GM12878 (cell line): ENCODE measurements around the gene SCARB1. TPM values are rescaled to one million over a fixed set of nuclear protein-coding genes. Genes with fewer than 3 reads are reported as not detected.
A peak's percentile ranks its signal among the peaks of the same experiment; 100 is the strongest.

Source experiments
- ATAC-seq: fragments of 200-7000 bp; cut with Tn5 transposase; 3 replicates; pipeline ENCODE4 v1.9.1; 2020; ENCODE audit warnings: mild to moderate bottlenecking, moderate library complexity
- Bru-seq: library from RNA; stranded (reverse); fragments of 400-500 nt; gene quantifications from one replicate; lab custom pipeline; 2021; lab: Mats Ljungman, UMichigan
- BruChase-seq, 2 experiments: library from RNA; stranded (reverse); fragments of 400-500 nt; gene quantifications; one replicate each; lab custom pipeline; 2021; lab: Mats Ljungman, UMichigan
- BruUV-seq: library from RNA; stranded (reverse); fragments of 400-500 nt; replicated peaks from 2 replicates; lab custom pipeline; 2021; lab: Mats Ljungman, UMichigan
- CTCF ChIA-PET: fragments of 300-600 bp; sonication (Branson Sonifier 250); formaldehyde crosslinking; extraction: SDS; loops from one replicate; lab custom pipeline; 2021; ENCODE audit warnings: inconsistent platforms; lab: Yijun Ruan, JAX
- POLR2A ChIA-PET: fragments of 350-600 bp; formaldehyde crosslinking; extraction: SDS; loops from one replicate; lab custom pipeline; 2021; ENCODE audit warnings: inconsistent platforms; lab: Charles Lee
- RAD21 ChIA-PET: fragments of 300-600 bp; sonication (Branson Sonifier 250); formaldehyde crosslinking; loops from one replicate; lab custom pipeline; 2023; ENCODE audit warnings: antibody characterized with exemption; ENCODE audit not compliant: unreplicated experiment; lab: Charles Lee
- SMC1A ChIA-PET: fragments of 300-600 bp; sonication (Branson Sonifier 250); formaldehyde crosslinking; loops from one replicate; lab custom pipeline; 2023; ENCODE audit not compliant: unreplicated experiment, uncharacterized antibody; lab: Charles Lee
- DNase-seq: peaks from one replicate; pipeline ENCODE4 v3.0.0-alpha.2; 2011; ENCODE audit warnings: low read depth, low spot score
- FAIRE-seq: peaks from 3 replicates; lab custom pipeline; 2011; peaks lifted over from hg19 to GRCh38; lab: Jason Lieb, UNC
- H2AFZ ChIP-seq: 2 replicates; pipeline ENCODE4 v1.6.0; 2011; ENCODE audit warnings: low read depth, low read length, control low read depth; ENCODE audit not compliant: control insufficient read depth
- H3K27ac ChIP-seq: 2 replicates; pipeline ENCODE4 v1.5.1; 2011; ENCODE audit warnings: control low read depth; ENCODE audit not compliant: control insufficient read depth, insufficient read depth
- H3K27me3 ChIP-seq, 2 experiments: replicated peaks in 1 of 2; 2 replicates each; pipeline versions ENCODE4 v1.6.0 to v1.6.1; 2011; ENCODE audit warnings: low read length in 1 of 2; ENCODE audit not compliant: control insufficient read depth in 2 of 2, insufficient read depth in 2 of 2
- H3K36me3 ChIP-seq, 2 experiments: 2 replicates each; pipeline ENCODE4 v1.5.1; 2011; ENCODE audit warnings: low read length in 1 of 2; ENCODE audit not compliant: control insufficient read depth in 2 of 2, insufficient read depth in 2 of 2
- H3K4me1 ChIP-seq: 2 replicates; pipeline ENCODE4 v1.6.1; 2011; ENCODE audit warnings: mild to moderate bottlenecking, low read length, moderate library complexity, mixed read lengths; ENCODE audit not compliant: control insufficient read depth, insufficient read depth
- H3K4me2 ChIP-seq: 2 replicates; pipeline ENCODE4 v1.6.0; 2011; ENCODE audit warnings: control low read depth; ENCODE audit not compliant: control insufficient read depth, insufficient read depth
- H3K4me3 ChIP-seq: fragments of 200-600 bp; sonication (generic); 2 replicates; pipeline ENCODE4 v1.5.1; 2016
- H3K79me2 ChIP-seq: 2 replicates; pipeline ENCODE4 v1.6.0; 2011; ENCODE audit warnings: low read length; ENCODE audit not compliant: control insufficient read depth, insufficient read depth
- H3K9ac ChIP-seq: 2 replicates; pipeline ENCODE4 v1.8.0; 2011; ENCODE audit warnings: low read length, control low read depth, mixed read lengths; ENCODE audit not compliant: control insufficient read depth, insufficient read depth
- H3K9me3 ChIP-seq: replicated peaks from 3 replicates; pipeline ENCODE4 v1.5.1; 2011; ENCODE audit warnings: mild to moderate bottlenecking, low read length; ENCODE audit not compliant: control insufficient read depth, insufficient read depth
- H4K20me1 ChIP-seq: 2 replicates; pipeline ENCODE4 v1.6.0; 2011; ENCODE audit not compliant: control insufficient read depth, insufficient read depth
- MYB ChIP-seq: fragments of 150-350 bp; IDR thresholded peaks from 2 replicates; pipeline ENCODE4 v1.6.1; 2014; ENCODE audit warnings: mild to moderate bottlenecking, low read depth, low read length, borderline replicate concordance
- RB1 ChIP-seq: fragments of 450-650 bp; formaldehyde crosslinking; IDR thresholded peaks from 2 replicates; pipeline ENCODE4 v1.6.1; 2017; ENCODE audit warnings: mild to moderate bottlenecking, borderline replicate concordance
- SUZ12 ChIP-seq: fragments of 200-600 bp; sonication (generic); IDR thresholded peaks from one replicate; pipeline ENCODE4 v1.6.1; 2018; ENCODE audit warnings: antibody characterized with exemption, mild to moderate bottlenecking; ENCODE audit not compliant: unreplicated experiment
- ZNF384 ChIP-seq: IDR thresholded peaks from 2 replicates; pipeline ENCODE4 v1.6.1; 2012; ENCODE audit warnings: low read depth, mild to moderate bottlenecking, low read length, improper control_type of control experiment, borderline replicate concordance
- WGBS: methylation state at CpG from one replicate; pipeline ENCODE4 v1.1.6; 2016; ENCODE audit warnings: low lambda C conversion rate; ENCODE audit not compliant: insufficient replicate concordance, insufficient coverage; ENCODE audit errors: missing lambda C conversion rate; 5-methylcytosine and 5-hydroxymethylcytosine counted together
- in situ Hi-C: fragments of 300-500 bp; cut with MboI; formaldehyde crosslinking; loops from 9 replicates; pipeline ENCODE4 v1.14.3; 2018; ENCODE audit warnings: mixed read lengths
- intact Hi-C: fragments of 100-400 bp; cut with micrococcal nuclease; formaldehyde crosslinking; loops from one replicate; pipeline ENCODE4 v1.14.2; 2022; ENCODE audit not compliant: unreplicated experiment
- long read RNA-seq, 2 experiments: library from polyadenylated mRNA; unstranded; transcript quantifications; one replicate each; pipeline ENCODE4 v2.0.0, GENCODE V29; 2019 to 2020
- polyA minus RNA-seq, 3 experiments: library from RNA; depleted of rRNA, polyadenylated mRNA; stranded (reverse); fragments of >200 nt; gene quantifications; 2 replicates each; pipeline ENCODE4 v1.2.3, GENCODE V29; 2011
- polyA plus RNA-seq, 11 experiments: library from polyadenylated mRNA; depleted of rRNA in 4 of 11; unstranded in 6 of 11; stranded (reverse) in 5 of 11; fragments of >200 nt; fragmentation: Nextera tagmentation in 4 of 11; fragmentation: Illumina TruSeq in 1 of 11; extraction: Ambion mirVana in 4 of 11; extraction: Trizol in 1 of 11; gene quantifications; 1 replicate in 1 of 11; 2 replicates in 10 of 11; pipeline versions ENCODE4 v1.2.1 to v1.2.3, GENCODE V29; 2011 to 2016; ENCODE audit warnings: inconsistent platforms in 2 of 11, missing spikeins in 2 of 11, low read depth in 1 of 11
- total RNA-seq, 4 experiments: library from RNA; depleted of rRNA in 3 of 4; stranded (reverse); fragments of >200 nt in 3 of 4; fragmentation: Illumina TruSeq in 1 of 4; extraction: Trizol in 1 of 4; gene quantifications; 2 replicates each; pipeline versions ENCODE4 v1.2.1 to v1.2.3, GENCODE V29; 2013 to 2021
- TF ChIP-seq, protein P1 (sequence below): IDR thresholded peaks from 2 replicates; pipeline ENCODE4 v1.6.1; 2012; ENCODE audit warnings: improper control_type of control experiment, low read depth, low read length; ENCODE audit not compliant: insufficient replicate concordance
- TF ChIP-seq, protein P2 (sequence below): IDR thresholded peaks from 2 replicates; pipeline ENCODE4 v1.6.1; 2012; ENCODE audit warnings: low read length, inconsistent platforms

Gene SCARB1, protein sequence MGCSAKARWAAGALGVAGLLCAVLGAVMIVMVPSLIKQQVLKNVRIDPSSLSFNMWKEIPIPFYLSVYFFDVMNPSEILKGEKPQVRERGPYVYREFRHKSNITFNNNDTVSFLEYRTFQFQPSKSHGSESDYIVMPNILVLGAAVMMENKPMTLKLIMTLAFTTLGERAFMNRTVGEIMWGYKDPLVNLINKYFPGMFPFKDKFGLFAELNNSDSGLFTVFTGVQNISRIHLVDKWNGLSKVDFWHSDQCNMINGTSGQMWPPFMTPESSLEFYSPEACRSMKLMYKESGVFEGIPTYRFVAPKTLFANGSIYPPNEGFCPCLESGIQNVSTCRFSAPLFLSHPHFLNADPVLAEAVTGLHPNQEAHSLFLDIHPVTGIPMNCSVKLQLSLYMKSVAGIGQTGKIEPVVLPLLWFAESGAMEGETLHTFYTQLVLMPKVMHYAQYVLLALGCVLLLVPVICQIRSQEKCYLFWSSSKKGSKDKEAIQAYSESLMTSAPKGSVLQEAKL
- total RNA-seq (2013; cell fraction: nucleolus; rRNA removed) = 359 and 403 TPM in 2 replicates
- total RNA-seq (2014; rRNA removed) = 46.5 and 51.4 TPM in 2 replicates
- total RNA-seq (2014; rRNA removed; fragmentation: Illumina TruSeq; extraction: Trizol) = 27.9 and 29.9 TPM in 2 replicates
- total RNA-seq (2021) = 102 and 104 TPM in 2 replicates
- polyA plus RNA-seq (2011; ENCODE audit: low read depth) = 27.3 TPM
- 50.6 and 89.3 TPM in 2 replicates for polyA plus RNA-seq (2011; rRNA removed)
- polyA plus RNA-seq (2011; cell fraction: cytosol; rRNA removed) = 131 and 137 TPM in 2 replicates
- polyA plus RNA-seq (2011; cell fraction: nucleus; rRNA removed) = 542 and 556 TPM in 2 replicates
- 61.4 and 89.0 TPM in 2 replicates for polyA plus RNA-seq (2012)
- 66.0 and 78.8 TPM in 2 replicates for polyA plus RNA-seq (2014; fragmentation: Illumina TruSeq; extraction: Trizol)
- 1 to 10 TPM in 1 of 2 experiments, under 1 TPM in 1; 0.34 to 3.3 TPM for polyA plus RNA-seq (2014; fragmentation: Nextera tagmentation; extraction: Ambion mirVana)
- polyA plus RNA-seq (2014; rRNA removed) = 81.4 and 89.5 TPM in 2 replicates
- 10 to 100 TPM; 62.8 to 63.3 TPM for polyA plus RNA-seq (2016; fragmentation: Nextera tagmentation; extraction: Ambion mirVana)
- 89.0 and 116 TPM in 2 replicates for polyA minus RNA-seq (2011; rRNA and poly(A)+ RNA removed)
- polyA minus RNA-seq (2011; cell fraction: cytosol; rRNA and poly(A)+ RNA removed) = 31.7 and 37.7 TPM in 2 replicates
- polyA minus RNA-seq (2011; cell fraction: nucleus; rRNA and poly(A)+ RNA removed) = 70.1 and 83.4 TPM in 2 replicates
- Bru-seq, nascent RNA = percentile 82 among the genes with signal in this experiment
- BruChase-seq, experiment 1, labeled RNA remaining after a 6-hour chase = percentile 94 among the genes with signal in this experiment
- percentile 86 among the genes with signal in this experiment for BruChase-seq, experiment 2, labeled RNA remaining after a 2-hour chase
- long read RNA-seq, experiment 1, transcript SCARB1-201 (13 exons, 2,611 nt) = major isoform, 31 of 55 reads
- long read RNA-seq, experiment 1, transcript SCARB1-202 (12 exons, 3,329 nt) = minor isoform, 7 of 55 reads
- long read RNA-seq, experiment 1, partial matches to known transcripts = 3 of 55 reads
- long read RNA-seq, experiment 1, other reads (novel, unspliced or antisense) = 11 of 55 reads
- long read RNA-seq, experiment 2, partial matches to known transcripts = 1 of 3 reads
- long read RNA-seq, experiment 2, other reads (novel, unspliced or antisense) = 2 of 3 reads

DNA sequence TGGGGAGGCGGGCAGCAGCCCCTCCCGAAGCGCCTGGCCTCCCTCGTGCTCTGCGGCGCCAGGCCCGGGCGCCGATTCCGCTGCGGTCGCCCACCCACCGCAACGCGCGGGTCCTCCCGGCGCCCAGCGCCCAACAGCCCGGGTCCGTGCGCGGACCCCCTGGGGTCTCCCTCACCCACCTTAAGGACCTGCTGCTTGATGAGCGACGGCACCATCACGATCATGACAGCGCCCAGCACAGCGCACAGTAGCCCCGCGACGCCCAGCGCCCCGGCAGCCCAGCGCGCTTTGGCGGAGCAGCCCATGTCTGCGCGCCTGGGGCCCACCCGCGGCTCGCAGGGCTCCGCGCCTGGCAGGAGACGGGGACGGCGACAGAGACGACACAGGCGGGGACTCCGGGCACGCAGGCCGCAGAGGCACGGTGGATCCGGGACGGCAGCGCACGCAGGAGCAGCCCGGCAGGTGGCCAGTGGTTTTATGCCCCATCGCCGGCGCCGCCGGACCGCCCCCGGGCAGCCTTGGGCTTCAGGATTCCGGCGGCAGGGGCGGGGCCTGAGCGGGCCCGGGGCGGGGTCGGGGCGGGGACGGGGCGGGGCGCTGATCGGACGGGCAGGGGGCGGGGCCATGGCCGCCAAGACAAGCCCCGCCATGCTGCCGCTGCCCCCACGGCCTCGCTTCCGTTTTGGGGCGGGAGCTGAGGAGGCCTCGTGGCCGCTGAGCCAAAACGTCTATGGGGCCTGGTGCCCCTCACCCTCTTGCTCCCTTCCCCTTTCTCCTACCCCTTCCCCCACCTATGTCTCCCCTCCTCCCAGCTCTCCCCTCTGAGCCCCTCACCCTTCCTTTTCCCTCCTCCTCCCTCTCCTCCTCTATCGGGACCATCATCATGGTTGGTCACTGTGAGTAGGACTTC lies at the start of gene SCARB1:
TSS of gene SCARB1 (minus strand) at position 449 of the 910 bp plus-strand sequence. CDS start at position 305, 144 bp downstream.
- peak within 1 kb of the TSS; percentile 80 for H3K27ac ChIP-seq
- DNase-seq = peak; percentile 26
- RAD21 ChIA-PET = interaction anchor here (1.4 to 2.2 kb wide), 6 partner anchors 14 to 89 kb away, joined by 3 to 20 read pairs (median 6); no protein-coding TSS in a partner anchor
- BruUV-seq = no TSS peak
- peak within 1 kb of the TSS; percentile 92 for H3K4me2 ChIP-seq
- H3K79me2 ChIP-seq = peaks cover 46% of the 10 kb centered on the region
- POLR2A ChIA-PET = interaction anchor here (0.6 to 3.1 kb wide), 5 partner anchors 37 to 1201 kb away, joined by 3 to 20 read pairs (median 8); partner anchors contain the start of gene UBC
- in situ Hi-C loops = no loop called here
- peak within 1 kb of the TSS; percentile 78 for H3K9ac ChIP-seq
- SMC1A ChIA-PET = interaction anchor here (0.6 to 4.2 kb wide), 10 partner anchors 10 to 76 kb away, joined by 3 to 21 read pairs (median 6); no protein-coding TSS in a partner anchor
- intact Hi-C loops = loop anchor here (2.0 kb wide), 2 partner anchors 35 to 43 kb away; no protein-coding TSS in a partner anchor
- H3K4me3 ChIP-seq = peak within 1 kb of the TSS; percentile 97
- no peaks in the 10 kb centered on the region for H3K9me3 ChIP-seq
- under 1% methylated on average over 74 of the region's 89 CpGs for WGBS
- H3K36me3 ChIP-seq = no peaks in the 10 kb centered on the region; a peak in 1 of 4 replicates
- CTCF ChIA-PET = interaction anchor here (0.9 to 5.5 kb wide), 2 partner anchors 14 to 43 kb away, joined by 3 to 48 read pairs; no protein-coding TSS in a partner anchor
- peak within 1 kb of the TSS; percentile 66 for H2AFZ ChIP-seq
- no peaks in the 10 kb centered on the region for H3K27me3 ChIP-seq
- H3K4me1 ChIP-seq = peaks cover 11% of the 10 kb centered on the region
- FAIRE-seq = no peak
- peak; percentile 84 for ATAC-seq
- H4K20me1 ChIP-seq = no peaks in the 10 kb centered on the region
- TF ChIP-seq, protein P1, sequence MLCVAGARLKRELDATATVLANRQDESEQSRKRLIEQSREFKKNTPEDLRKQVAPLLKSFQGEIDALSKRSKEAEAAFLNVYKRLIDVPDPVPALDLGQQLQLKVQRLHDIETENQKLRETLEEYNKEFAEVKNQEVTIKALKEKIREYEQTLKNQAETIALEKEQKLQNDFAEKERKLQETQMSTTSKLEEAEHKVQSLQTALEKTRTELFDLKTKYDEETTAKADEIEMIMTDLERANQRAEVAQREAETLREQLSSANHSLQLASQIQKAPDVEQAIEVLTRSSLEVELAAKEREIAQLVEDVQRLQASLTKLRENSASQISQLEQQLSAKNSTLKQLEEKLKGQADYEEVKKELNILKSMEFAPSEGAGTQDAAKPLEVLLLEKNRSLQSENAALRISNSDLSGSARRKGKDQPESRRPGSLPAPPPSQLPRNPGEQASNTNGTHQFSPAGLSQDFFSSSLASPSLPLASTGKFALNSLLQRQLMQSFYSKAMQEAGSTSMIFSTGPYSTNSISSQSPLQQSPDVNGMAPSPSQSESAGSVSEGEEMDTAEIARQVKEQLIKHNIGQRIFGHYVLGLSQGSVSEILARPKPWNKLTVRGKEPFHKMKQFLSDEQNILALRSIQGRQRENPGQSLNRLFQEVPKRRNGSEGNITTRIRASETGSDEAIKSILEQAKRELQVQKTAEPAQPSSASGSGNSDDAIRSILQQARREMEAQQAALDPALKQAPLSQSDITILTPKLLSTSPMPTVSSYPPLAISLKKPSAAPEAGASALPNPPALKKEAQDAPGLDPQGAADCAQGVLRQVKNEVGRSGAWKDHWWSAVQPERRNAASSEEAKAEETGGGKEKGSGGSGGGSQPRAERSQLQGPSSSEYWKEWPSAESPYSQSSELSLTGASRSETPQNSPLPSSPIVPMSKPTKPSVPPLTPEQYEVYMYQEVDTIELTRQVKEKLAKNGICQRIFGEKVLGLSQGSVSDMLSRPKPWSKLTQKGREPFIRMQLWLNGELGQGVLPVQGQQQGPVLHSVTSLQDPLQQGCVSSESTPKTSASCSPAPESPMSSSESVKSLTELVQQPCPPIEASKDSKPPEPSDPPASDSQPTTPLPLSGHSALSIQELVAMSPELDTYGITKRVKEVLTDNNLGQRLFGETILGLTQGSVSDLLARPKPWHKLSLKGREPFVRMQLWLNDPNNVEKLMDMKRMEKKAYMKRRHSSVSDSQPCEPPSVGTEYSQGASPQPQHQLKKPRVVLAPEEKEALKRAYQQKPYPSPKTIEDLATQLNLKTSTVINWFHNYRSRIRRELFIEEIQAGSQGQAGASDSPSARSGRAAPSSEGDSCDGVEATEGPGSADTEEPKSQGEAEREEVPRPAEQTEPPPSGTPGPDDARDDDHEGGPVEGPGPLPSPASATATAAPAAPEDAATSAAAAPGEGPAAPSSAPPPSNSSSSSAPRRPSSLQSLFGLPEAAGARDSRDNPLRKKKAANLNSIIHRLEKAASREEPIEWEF = no peak
- TF ChIP-seq ZNF384 = no peak
- TF ChIP-seq RB1 = no peak
- TF ChIP-seq, protein P2, sequence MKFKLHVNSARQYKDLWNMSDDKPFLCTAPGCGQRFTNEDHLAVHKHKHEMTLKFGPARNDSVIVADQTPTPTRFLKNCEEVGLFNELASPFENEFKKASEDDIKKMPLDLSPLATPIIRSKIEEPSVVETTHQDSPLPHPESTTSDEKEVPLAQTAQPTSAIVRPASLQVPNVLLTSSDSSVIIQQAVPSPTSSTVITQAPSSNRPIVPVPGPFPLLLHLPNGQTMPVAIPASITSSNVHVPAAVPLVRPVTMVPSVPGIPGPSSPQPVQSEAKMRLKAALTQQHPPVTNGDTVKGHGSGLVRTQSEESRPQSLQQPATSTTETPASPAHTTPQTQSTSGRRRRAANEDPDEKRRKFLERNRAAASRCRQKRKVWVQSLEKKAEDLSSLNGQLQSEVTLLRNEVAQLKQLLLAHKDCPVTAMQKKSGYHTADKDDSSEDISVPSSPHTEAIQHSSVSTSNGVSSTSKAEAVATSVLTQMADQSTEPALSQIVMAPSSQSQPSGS = no peak
- TF ChIP-seq SUZ12 = no peak
- no peak for TF ChIP-seq MYB
